Hematopoietic multipotent progenitor cell treated with erythropoietin and hydrocortisone succinate and interleukin-3 and kit ligand, for 6 days (in vitro differentiated cells): Measurements from ENCODE around the gene MIER3.

Experiments
- DNase-seq: peaks from one replicate; pipeline ENCODE4 v3.0.0-alpha.2; 2015

The MIER3 gene

DNA sequence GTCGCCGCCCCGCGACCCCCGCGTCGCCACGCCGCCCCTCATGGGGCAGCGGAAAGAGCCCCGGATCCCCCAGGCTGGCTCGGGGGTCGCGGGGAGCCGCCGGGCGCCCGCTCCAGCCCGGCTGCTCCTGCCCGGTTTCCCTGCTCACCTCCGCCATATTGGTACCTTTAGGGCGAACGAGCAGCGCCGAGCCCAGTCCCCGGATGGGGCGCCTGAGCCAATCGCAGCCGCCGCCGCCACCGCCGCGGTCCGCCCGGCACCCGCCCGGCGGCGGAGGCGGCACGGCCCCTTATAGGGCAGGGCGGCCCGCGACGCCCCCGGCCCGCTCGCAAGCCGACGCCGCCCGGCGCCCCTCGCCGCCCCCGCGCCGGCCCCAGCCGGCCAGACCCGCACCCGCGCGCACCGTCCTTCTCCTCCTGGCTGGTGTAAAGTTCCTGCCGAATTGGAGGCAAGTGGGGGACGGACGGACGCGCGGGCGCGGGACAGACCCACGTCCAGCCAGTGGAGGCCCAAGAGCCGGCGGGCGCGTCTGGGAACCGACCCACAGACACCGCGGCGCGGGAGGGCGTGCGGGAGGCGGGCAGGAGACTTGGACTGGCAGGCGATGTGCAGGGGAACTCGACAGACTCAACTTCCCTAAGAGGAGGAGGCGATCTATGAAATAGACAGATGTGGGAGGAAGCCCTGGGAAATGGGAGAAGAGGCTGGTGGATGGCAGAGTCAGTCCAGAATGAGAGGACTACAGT, at the start of gene MIER3:
TSS of gene MIER3 (minus strand) at position 178 of the 746 bp plus-strand sequence. CDS start at position 157, 21 bp downstream.
- DNase-seq: peak; percentile 88

DNA sequence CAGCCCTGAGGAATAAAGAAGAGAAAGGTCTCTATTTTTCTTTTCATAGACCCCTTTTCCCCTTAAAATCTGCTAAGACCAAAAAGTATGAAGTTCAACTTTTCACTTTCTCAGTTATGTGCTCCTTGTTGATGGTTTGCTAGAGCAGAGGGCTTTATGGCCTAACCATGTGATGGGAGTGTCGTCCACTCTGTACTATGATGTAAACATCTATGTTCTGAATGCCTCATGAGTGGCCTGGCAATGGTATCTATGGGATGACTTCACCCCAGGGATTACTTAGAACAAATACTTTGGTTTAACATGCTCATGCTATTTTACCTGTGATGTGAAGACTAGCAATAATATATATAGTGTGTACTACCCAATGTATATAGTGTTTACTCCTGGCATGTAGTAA, 43.7 kb upstream of the MIER3 start:
- no peak for DNase-seq

DNA sequence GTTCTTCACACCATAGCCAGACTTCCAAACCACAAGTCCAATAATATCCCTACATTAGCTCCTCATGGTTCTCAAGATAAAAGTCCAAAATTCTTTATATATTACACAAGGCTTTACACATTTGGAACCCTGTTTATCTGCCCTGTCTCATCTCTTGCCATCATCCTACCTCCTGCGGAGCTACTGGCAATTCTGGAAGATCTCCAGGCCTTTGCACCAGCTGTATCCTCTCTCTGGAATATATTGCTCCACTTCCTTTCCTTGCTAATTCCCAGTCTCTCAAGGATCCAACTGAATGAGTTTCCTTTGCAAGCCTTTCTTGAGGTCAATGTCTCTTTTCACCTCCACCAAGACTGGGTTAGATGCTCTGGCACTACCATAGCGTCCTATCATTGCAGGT, 41.3 kb upstream of the MIER3 start:
- DNase-seq: no peak

DNA sequence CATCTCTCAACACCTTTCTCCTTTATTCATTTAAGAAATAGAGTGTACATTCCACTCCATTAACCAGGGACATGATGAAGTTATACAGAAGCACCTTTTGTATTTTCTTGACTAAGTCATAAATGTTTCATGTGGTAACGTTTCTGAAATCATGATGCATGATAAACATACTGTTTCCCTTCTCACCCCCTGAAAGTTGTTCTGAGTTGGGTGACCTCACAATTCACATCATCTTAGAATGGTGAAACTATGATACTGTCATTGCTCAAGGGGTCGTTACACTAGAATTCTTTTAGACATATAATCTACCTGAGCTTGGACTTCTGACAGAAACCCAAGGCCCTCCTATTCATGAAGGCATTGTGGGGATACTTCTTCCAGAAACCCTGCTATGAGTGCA, 37.8 kb upstream of the MIER3 start:
- DNase-seq: no peak

- no peak for DNase-seq
Measured at GRCh38 chr5:56988490-56988889, 36.6 kb upstream of the MIER3 start.

DNA sequence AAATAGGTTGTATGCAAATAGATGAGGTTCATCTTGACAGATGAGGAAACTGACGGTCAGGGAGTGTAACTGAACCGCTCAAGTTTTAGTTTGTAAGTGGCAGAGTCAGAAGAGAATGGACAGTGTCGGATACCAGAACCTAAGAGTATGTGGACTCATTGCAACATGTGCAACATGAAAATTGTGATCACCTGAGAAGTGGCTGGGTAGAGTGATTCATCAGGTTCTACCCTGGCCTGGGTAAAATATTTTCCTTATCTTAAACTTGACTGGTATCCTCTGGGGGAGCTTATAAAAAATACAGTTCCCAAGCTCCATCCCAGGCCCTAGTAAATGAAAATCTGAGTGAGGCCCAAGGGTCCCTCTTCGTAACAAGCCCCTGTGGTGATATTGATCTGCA, 35.2 kb upstream of the MIER3 start:
- DNase-seq: no peak

DNA sequence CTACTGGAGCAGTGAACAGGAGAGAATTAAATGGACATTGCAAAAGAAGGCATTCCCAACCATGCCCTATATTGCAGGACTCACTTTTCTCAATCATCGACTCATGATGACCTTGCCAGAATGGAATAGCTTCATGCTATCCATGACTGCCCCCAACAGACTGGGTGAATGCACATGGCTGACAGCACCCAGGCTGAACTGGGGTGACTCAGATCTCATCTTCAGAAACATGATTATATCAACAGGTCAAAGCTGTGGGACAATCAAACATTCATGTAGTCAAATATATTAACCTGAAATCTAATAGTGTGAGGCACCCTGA, 34.7 kb upstream of the MIER3 start:
- no peak for DNase-seq

GRCh38 chr5:56985936-56986625, 34.2 kb upstream of the MIER3 start:
- DNase-seq: no peak

DNA sequence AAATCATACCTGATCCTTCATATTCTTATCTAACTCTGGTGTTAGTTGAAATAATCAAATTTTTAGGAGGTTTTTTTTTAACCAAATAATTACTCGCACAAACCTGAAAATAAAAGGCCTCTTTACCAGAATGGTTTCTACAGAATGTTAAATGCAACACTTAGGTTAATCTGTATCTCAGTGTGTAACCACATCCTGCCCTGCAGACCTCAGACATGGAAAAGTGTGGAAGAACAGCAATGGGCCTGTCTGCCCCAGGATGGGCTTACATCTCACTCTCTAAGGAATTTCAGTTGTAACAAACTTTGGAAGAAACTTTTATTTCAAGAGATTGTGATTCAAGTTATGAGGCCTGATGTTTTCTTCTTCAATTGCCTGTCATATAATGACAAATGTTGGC, 32.5 kb upstream of the MIER3 start:
- DNase-seq: peak; percentile 22

- DNase-seq: peak; percentile 86
Measured at GRCh38 chr5:56983593-56984361, 31.9 kb upstream of the MIER3 start.

- peak; percentile 15 for DNase-seq
Measured at GRCh38 chr5:56981548-56982315, 29.8 kb upstream of the MIER3 start.

GRCh38 chr5:56979968-56980367, 28.0 kb upstream of the MIER3 start:
- DNase-seq: no peak

DNA sequence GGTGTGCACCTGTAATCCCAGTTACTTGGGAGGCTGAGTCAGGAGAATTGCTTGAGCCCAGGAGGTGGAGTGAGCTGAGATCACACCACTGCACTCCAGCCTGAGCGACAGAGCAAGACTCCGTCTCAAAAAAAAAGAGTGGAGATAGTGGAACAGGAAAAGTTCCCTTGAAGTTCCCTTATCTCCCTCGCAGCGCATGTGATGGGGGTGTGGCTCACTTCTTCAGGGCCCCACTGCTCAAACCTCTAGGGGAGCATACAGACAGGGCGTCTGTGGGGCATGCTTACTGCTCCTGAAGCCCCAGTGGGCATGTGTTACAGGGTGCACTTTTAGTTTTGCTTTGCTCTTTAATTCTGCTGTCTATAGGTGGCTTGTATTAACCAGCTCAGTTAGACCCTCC, 27.6 kb upstream of the MIER3 start:
- peak; percentile 56 for DNase-seq

- DNase-seq: no peak
Measured at GRCh38 chr5:56977822-56978221, 25.9 kb upstream of the MIER3 start.

- no peak for DNase-seq
Measured at GRCh38 chr5:56977021-56977420, 25.1 kb upstream of the MIER3 start.

DNA sequence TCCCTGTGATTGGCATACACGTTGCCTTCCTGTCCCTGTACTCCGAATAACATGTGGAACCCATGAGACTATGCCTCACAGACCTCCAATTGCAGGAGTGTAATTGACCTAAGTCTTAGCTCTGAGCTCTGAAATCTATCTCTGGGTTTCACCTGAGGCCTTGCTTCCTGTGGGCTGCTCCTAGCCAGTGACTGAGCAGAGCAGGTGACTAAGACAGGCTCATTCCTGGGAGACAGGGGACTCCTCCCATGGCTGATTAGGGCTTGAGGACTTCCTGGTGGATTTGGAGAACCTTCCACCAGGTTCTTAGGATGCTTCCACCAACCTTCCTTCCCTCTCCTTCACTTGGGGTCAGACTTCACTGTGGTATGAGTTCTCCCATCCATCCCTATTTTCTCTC, 22.3 kb upstream of the MIER3 start:
- DNase-seq: no peak

GRCh38 chr5:56973473-56973872, 21.6 kb upstream of the MIER3 start:
- no peak for DNase-seq

- no peak for DNase-seq
Measured at GRCh38 chr5:56971275-56971674, 19.4 kb upstream of the MIER3 start.

DNA sequence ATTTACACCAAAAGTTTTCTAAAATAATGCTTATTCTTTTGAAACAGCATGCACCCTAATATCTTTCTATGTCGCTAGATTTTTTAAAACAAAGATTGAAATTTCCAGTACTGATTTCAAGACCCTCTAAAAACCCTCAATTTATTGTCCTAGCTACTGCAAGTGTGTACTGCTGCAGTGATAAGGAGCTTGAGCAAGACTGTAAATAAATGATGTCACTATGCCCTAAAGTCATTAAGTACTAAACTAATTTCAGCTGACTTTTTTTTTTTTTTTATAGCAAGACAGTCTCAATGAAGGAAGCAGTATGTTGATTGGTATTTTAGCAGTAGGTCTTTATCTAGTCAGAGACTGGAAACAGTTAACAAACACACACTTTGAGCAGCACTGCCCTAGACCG, 12.2 kb upstream of the MIER3 start:
- DNase-seq: no peak

- no peak for DNase-seq
Measured at GRCh38 chr5:56963246-56963645, 11.3 kb upstream of the MIER3 start.

DNA sequence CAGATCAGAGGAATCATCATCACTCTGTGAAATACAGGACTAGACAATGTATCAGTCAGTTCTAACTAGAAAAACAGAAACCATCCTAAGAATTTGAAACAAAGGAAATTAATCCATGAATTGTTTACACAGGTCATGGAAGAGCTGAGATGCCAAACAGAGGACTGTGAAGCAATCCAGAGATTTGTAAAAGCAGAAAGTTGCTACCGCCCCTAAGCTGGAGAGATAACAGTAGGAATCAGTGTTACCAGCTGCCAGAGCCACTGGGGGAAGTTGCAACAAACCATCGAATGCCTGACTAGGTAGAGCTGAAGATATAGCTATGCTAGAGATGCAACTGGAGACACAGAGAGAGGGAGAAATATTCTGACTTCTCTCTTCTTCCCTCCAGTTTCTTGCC, 10.4 kb upstream of the MIER3 start:
- DNase-seq: no peak

DNA sequence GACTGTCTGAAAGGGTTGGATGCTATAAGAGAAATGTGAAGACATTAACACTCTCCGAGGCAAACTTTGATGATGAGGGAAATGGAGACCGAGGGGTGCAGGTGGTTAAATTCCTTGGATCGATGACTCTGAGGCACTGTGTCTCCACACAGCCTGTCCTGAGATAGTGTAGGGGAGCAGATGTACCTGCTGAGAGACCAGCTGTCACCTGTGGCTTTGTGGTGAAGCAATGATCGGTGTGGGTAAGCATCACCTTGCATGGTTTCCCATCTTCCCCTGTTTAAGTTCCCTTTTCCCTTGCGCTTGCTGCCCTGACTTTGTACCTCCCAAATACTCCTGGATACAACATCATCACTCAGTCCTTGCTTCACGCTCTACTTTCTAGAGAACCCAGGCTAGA, 9.8 kb upstream of the MIER3 start:
- no peak for DNase-seq

GRCh38 chr5:56959326-56959725, 7.4 kb upstream of the MIER3 start:
- DNase-seq: no peak
